Measurements from ENCODE around the gene LRRN3. TPM values are rescaled to one million over a fixed set of nuclear protein-coding genes. Genes with fewer than 3 reads are reported as not detected.

LRRN3 gene
- total RNA-seq, 1 donor from 2014 or later, result 6.3 TPM

DNA sequence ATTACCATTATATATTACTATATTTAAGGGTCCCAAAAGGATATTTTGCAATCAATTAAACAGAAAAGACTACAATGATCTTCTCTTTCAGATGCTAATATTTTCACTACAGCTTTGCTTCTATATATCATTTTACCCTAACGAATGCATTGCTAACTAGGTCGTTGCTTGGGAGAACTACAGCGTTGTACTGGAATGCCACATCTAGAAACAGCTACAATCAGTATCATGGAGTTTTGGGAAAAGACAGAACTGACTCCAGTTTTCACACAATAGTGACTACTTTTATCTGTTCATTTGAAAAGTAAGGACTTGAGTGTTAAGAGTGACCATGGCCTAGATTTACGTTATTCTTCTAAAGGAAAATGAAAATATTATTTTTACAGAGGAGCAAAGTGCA, 38.5 kb downstream of the LRRN3 start:
- H3K27ac Mint-ChIP-seq (ENCODE audit: unreplicated experiment), result no peak overlapping the region
- DNase-seq, result no peak
- TF ChIP-seq, protein P1, sequence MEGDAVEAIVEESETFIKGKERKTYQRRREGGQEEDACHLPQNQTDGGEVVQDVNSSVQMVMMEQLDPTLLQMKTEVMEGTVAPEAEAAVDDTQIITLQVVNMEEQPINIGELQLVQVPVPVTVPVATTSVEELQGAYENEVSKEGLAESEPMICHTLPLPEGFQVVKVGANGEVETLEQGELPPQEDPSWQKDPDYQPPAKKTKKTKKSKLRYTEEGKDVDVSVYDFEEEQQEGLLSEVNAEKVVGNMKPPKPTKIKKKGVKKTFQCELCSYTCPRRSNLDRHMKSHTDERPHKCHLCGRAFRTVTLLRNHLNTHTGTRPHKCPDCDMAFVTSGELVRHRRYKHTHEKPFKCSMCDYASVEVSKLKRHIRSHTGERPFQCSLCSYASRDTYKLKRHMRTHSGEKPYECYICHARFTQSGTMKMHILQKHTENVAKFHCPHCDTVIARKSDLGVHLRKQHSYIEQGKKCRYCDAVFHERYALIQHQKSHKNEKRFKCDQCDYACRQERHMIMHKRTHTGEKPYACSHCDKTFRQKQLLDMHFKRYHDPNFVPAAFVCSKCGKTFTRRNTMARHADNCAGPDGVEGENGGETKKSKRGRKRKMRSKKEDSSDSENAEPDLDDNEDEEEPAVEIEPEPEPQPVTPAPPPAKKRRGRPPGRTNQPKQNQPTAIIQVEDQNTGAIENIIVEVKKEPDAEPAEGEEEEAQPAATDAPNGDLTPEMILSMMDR (IDR thresholded peaks at IDR 0.05; ENCODE audit: partially characterized antibody, unreplicated experiment), result no peak
- H3K9me3 Mint-ChIP-seq (ENCODE audit: unreplicated experiment), result no peaks in the 10 kb centered on the region
- H3K4me1 Mint-ChIP-seq (ENCODE audit: low read depth, unreplicated experiment), result no peaks in the 10 kb centered on the region
- no peak overlapping the region for H3K4me3 Mint-ChIP-seq (ENCODE audit: unreplicated experiment)
- H3K27me3 Mint-ChIP-seq (ENCODE audit: unreplicated experiment), result no peaks in the 10 kb centered on the region
- H3K36me3 Mint-ChIP-seq (ENCODE audit: unreplicated experiment), result no peaks in the 10 kb centered on the region

DNA sequence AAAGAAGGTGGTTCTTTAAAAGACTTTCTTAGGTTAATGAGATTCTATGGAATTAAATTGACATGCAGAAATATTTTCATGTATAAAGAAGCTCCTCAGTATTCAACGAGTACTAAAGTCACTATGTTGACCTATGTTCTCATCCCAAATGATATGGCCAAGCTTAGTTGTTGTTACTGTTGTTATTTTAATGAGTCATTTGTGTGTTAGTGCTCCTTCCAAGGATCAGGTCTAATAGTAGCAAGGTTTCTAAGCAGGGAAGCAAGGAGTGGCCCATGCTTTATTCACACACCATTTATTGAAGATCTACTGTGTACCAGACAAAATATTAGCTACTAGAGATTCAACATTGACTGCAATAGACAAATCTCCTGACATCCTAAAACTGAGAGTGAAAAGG, 41.9 kb downstream of the LRRN3 start:
- Mint-ChIP-seq H3K27ac (ENCODE audit: unreplicated experiment) (no peak overlapping the region), H3K4me3 (ENCODE audit: unreplicated experiment) (no peak overlapping the region), H3K36me3 (ENCODE audit: unreplicated experiment) (no peaks in the 10 kb centered on the region), H3K4me1 (ENCODE audit: low read depth, unreplicated experiment) (no peaks in the 10 kb centered on the region), H3K9me3 (ENCODE audit: unreplicated experiment) (no peaks in the 10 kb centered on the region), H3K27me3 (ENCODE audit: unreplicated experiment) (no peaks in the 10 kb centered on the region)
- no peak for DNase-seq
- TF ChIP-seq, protein P1 (IDR thresholded peaks at IDR 0.05; ENCODE audit: partially characterized antibody, unreplicated experiment), result no peak

DNA sequence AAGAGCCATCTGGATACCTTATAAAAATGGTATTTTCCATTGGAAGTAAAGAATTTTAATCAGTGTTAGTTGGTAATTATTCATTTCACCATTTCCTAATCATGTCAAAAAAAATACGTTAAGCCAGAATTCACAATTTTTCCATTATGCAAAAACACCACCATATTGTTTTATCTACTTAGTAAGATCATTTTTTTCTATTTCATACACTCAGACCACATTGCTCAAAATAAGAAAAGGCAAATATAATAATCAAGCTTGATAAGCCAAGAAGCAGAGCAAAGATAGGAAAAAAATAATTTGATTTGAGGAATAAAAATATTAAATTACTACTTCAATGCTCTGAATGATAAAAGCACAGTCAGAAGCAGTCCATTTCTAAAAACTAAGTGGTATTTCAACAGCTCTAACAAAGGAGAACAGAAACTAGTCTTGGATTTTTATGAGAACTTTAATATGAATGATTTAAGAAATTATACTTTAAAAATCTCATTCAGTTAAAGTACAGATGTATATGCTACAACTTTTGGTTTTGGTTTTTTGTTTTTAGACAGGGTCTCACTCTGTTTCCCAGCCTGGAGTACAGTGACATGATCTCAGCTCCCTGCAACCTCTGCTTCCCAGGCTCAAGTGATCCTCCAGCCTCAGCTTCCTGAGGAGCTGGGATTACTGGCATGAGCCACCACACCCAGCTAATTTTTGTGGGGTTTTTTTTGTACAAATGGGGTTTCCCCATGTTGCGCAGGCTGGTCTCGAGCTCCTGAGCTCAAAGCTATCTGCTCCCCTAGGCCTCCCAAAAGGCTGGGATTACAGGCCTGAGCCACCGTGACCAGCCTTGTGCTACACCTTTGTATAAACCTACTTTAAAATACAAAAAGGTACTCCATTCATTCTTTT, 46.6 kb downstream of the LRRN3 start:
- H3K27ac Mint-ChIP-seq (ENCODE audit: unreplicated experiment), result no peak overlapping the region
- TF ChIP-seq, protein P1 (IDR thresholded peaks at IDR 0.05; ENCODE audit: partially characterized antibody, unreplicated experiment), result no peak
- no peaks in the 10 kb centered on the region for H3K27me3 Mint-ChIP-seq (ENCODE audit: unreplicated experiment)
- H3K9me3 Mint-ChIP-seq (ENCODE audit: unreplicated experiment), result no peaks in the 10 kb centered on the region
- H3K36me3 Mint-ChIP-seq (ENCODE audit: unreplicated experiment), result no peaks in the 10 kb centered on the region
- H3K4me3 Mint-ChIP-seq (ENCODE audit: unreplicated experiment), result no peak overlapping the region
- H3K4me1 Mint-ChIP-seq (ENCODE audit: low read depth, unreplicated experiment), result no peaks in the 10 kb centered on the region
- DNase-seq, result no peak

DNA sequence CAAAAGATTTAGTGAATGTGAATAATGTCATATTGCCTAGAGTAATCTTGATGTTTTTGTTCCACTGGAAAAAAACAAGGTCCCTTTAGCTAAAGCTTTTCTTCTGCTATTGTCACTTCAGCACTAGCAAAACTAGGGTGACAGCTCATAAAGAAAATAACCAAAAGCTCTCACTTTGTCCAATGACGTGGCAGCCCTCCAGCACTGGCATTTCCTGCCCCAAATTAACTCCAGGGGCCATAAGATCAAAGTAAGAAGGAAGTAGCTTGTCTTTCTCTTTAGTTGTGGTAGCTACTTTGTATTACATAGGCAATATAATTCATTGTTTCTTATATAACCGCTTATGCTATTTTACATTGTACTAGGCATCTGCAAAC, 47.3 kb downstream of the LRRN3 start:
- Mint-ChIP-seq H3K36me3 (ENCODE audit: unreplicated experiment) (no peaks in the 10 kb centered on the region), H3K4me1 (ENCODE audit: low read depth, unreplicated experiment) (no peaks in the 10 kb centered on the region), H3K27ac (ENCODE audit: unreplicated experiment) (no peak overlapping the region), H3K9me3 (ENCODE audit: unreplicated experiment) (no peaks in the 10 kb centered on the region), H3K27me3 (ENCODE audit: unreplicated experiment) (no peaks in the 10 kb centered on the region), H3K4me3 (ENCODE audit: unreplicated experiment) (no peak overlapping the region)
- DNase-seq, result no peak
- TF ChIP-seq, protein P1 (IDR thresholded peaks at IDR 0.05; ENCODE audit: partially characterized antibody, unreplicated experiment), result no peak

DNA sequence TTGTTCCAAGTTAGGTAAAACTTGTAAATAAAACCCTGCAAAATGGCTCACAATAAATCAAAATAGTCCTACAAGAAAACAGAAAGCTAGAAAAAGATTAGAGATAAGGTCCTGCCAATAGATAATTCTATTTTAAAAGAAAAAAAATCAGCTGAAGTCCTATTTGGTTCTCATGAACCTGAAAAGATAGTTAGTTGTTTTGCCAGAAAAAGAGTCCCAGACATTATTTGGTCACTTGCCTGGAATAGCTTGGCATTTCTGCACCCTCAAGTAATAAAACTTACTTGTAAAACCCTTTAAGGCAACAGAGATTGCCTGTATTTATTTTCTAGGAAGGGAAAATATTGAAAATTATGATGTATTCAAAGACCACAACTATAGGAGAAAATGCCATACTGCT, 47.7 kb downstream of the LRRN3 start:
- Mint-ChIP-seq H3K4me1 (ENCODE audit: low read depth, unreplicated experiment) (no peaks in the 10 kb centered on the region), H3K27ac (ENCODE audit: unreplicated experiment) (no peak overlapping the region), H3K9me3 (ENCODE audit: unreplicated experiment) (no peaks in the 10 kb centered on the region), H3K27me3 (ENCODE audit: unreplicated experiment) (no peaks in the 10 kb centered on the region), H3K36me3 (ENCODE audit: unreplicated experiment) (no peaks in the 10 kb centered on the region), H3K4me3 (ENCODE audit: unreplicated experiment) (no peak overlapping the region)
- TF ChIP-seq, protein P1 (IDR thresholded peaks at IDR 0.05; ENCODE audit: partially characterized antibody, unreplicated experiment), result no peak
- DNase-seq, result no peak

Measured in glutamatergic neuron (in vitro differentiated cells).